ENCODE data around the gene CBFA2T3.

DNA sequence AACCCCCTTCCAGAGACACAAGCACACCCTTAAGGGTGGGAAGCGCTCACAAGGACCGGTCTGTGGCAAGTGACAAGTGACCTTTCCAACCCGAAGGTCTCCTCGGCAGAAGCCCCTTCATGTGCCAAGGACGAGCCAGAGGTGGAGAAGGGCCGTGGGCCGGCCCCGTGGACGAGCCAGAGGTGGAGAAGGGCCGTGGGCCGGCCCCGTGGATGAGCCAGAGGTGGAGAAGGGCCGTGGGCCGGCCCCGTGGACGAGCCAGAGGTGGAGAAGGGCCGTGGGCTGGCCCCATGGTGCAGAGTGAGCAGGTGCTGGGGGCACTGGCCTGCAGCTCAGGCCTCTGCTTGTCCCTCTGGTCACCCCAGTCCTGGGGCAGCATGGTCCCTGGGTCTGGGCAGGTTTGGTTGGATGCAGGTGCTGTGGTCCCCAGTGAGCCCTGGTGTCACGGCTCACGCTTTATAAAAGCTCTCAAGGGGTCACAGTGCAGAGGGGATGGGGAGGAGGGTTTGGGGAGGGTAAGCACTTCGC lies 45.6 kb downstream of the CBFA2T3 start:
- TF ChIP-seq EP300 (IDR thresholded peaks at IDR 0.05) (no peak), POLR2A (IDR thresholded peaks at IDR 0.05) (no peak)
